ENCODE results near the gene LIMD2. TPM values are rescaled to one million over a fixed set of nuclear protein-coding genes. Genes with fewer than 3 reads are reported as not detected.

The LIMD2 gene
- total and polyA plus RNA-seq, 8 donors, result 19.1 to 44.9 (median 32.8) TPM

- Histone ChIP-seq H3K36me3 (peaks cover 0 to 78% of the 10 kb centered on the region in 2 donors), H3K27ac (no peak overlapping the region), H3K27me3 (no peaks in the 10 kb centered on the region), H3K4me3 (no peak overlapping the region), H3K4me1 (peaks cover 8 to 36% of the 10 kb centered on the region in 2 donors), H3K9me3 (no peaks in the 10 kb centered on the region)
- intact Hi-C loops (cut with DNase I), result no loop called here
- no peak for TF ChIP-seq CTCF (IDR thresholded peaks at IDR 0.05)
- ATAC-seq (no peak), DNase-seq (no peak)
Measured at GRCh38 chr17:63682981-63683380, 16.9 kb downstream of the LIMD2 start.

- no peak overlapping the region for H3K4me3 ChIP-seq
- peaks cover 0 to 78% of the 10 kb centered on the region in 2 donors for H3K36me3 ChIP-seq
- intact Hi-C loops (cut with DNase I), result no loop called here
- ATAC-seq (no peak), DNase-seq (no peak)
- H3K27ac ChIP-seq, result peak overlapping the region in 1 of 2 donors; percentile 41
- H3K27me3 ChIP-seq, result no peaks in the 10 kb centered on the region
- peaks cover 8 to 40% of the 10 kb centered on the region in 2 donors for H3K4me1 ChIP-seq
- TF ChIP-seq CTCF (IDR thresholded peaks at IDR 0.05), result no peak
- H3K9me3 ChIP-seq, result no peaks in the 10 kb centered on the region
Measured at GRCh38 chr17:63682441-63682840, 17.5 kb downstream of the LIMD2 start.

- Histone ChIP-seq H3K27me3 (no peaks in the 10 kb centered on the region), H3K4me3 (no peak overlapping the region), H3K9me3 (no peaks in the 10 kb centered on the region), H3K36me3 (peaks cover 0 to 80% of the 10 kb centered on the region in 2 donors), H3K27ac (peak overlapping the region; percentile 16 to 41), H3K4me1 (peaks cover 12 to 49% of the 10 kb centered on the region in 2 donors)
- ATAC-seq (peak; percentile 59), DNase-seq (no peak)
- intact Hi-C loops (cut with DNase I), result no loop called here
- no peak for TF ChIP-seq CTCF (IDR thresholded peaks at IDR 0.05)
Measured at GRCh38 chr17:63681530-63681929, 18.4 kb downstream of the LIMD2 start.

- no peak overlapping the region for H3K4me3 ChIP-seq
- intact Hi-C loops (cut with DNase I), result no loop called here
- H3K4me1 ChIP-seq, result peaks cover 20 to 57% of the 10 kb centered on the region in 2 donors
- DNase-seq (no peak), ATAC-seq (peak; percentile 61)
- H3K27ac ChIP-seq, result peak overlapping the region; percentile 30 to 36
- H3K27me3 ChIP-seq, result no peaks in the 10 kb centered on the region
- TF ChIP-seq CTCF (IDR thresholded peaks at IDR 0.05), result no peak
- H3K9me3 ChIP-seq, result no peaks in the 10 kb centered on the region
- H3K36me3 ChIP-seq, result peaks cover 0 to 74% of the 10 kb centered on the region in 2 donors
Measured at GRCh38 chr17:63680700-63681099, 19.2 kb downstream of the LIMD2 start.

- H3K4me3 ChIP-seq, result no peak overlapping the region
- H3K27me3 ChIP-seq, result no peaks in the 10 kb centered on the region
- DNase-seq (no peak), ATAC-seq (no peak)
- H3K36me3 ChIP-seq, result peaks cover 0 to 63% of the 10 kb centered on the region in 2 donors
- H3K4me1 ChIP-seq, result peaks cover 32 to 65% of the 10 kb centered on the region in 2 donors
- H3K9me3 ChIP-seq, result no peaks in the 10 kb centered on the region
- TF ChIP-seq CTCF (IDR thresholded peaks at IDR 0.05), result no peak
- H3K27ac ChIP-seq, result no peak overlapping the region
- intact Hi-C loops (cut with DNase I), result no loop called here
Measured at GRCh38 chr17:63679214-63679613, 20.7 kb downstream of the LIMD2 start.

Data from left lung (tissue), 10 donors.